ENCODE data around the gene ECT2L.

The ECT2L gene

GRCh38 chr6:138795809-138796603 is at the start of gene ECT2L:
Gene ECT2L (plus strand): TSS chr6:138796087. CDS start chr6:138813275, 17,188 bp downstream.
- no peak for DNase-seq

- DNase-seq = no peak
These were observed 43.9 kb upstream of the ECT2L start for GRCh38 chr6:138752017-138752416.

- DNase-seq = no peak
These were observed 38.8 kb upstream of the ECT2L start for GRCh38 chr6:138757136-138757535.

GRCh38 chr6:138765896-138766655 is 29.8 kb upstream of the ECT2L start:
- DNase-seq = peak in 1 of 2 donors; percentile 7

GRCh38 chr6:138769102-138769676 is 26.7 kb upstream of the ECT2L start:
- DNase-seq = peak in 1 of 2 donors; percentile 49

- DNase-seq = no peak
These were observed 23.2 kb upstream of the ECT2L start for GRCh38 chr6:138772596-138773176.

- DNase-seq = peak; percentile 91 to 97
These were observed 22.5 kb upstream of the ECT2L start, which contains the start of gene CCDC28A for GRCh38 chr6:138773177-138774091. Gene CCDC28A (plus strand): TSS chr6:138773769. CDS start chr6:138776121, 2,352 bp downstream.

- no peak for DNase-seq
These were observed 21.5 kb upstream of the ECT2L start for GRCh38 chr6:138774370-138774769.

GRCh38 chr6:138776659-138777058 is 19.2 kb upstream of the ECT2L start:
- DNase-seq = no peak

GRCh38 chr6:138778331-138778730 is 17.6 kb upstream of the ECT2L start:
- no peak for DNase-seq

- no peak for DNase-seq
These were observed 13.6 kb upstream of the ECT2L start for GRCh38 chr6:138782243-138782642.

GRCh38 chr6:138785079-138785478 is 10.8 kb upstream of the ECT2L start:
- no peak for DNase-seq

- no peak for DNase-seq
These were observed 9.9 kb upstream of the ECT2L start for GRCh38 chr6:138785980-138786379.

- DNase-seq = no peak
These were observed 8.7 kb upstream of the ECT2L start for GRCh38 chr6:138787138-138787537.

GRCh38 chr6:138796771-138797170 is 884 bp downstream of the ECT2L start:
- no peak for DNase-seq

GRCh38 chr6:138797806-138798446 is 2.0 kb downstream of the ECT2L start:
- DNase-seq = no peak

GRCh38 chr6:138800377-138801150 is 4.7 kb downstream of the ECT2L start:
- DNase-seq = no peak

- DNase-seq = no peak
These were observed 7.4 kb downstream of the ECT2L start for GRCh38 chr6:138803331-138803730.

GRCh38 chr6:138803861-138804260 is 8.0 kb downstream of the ECT2L start:
- no peak for DNase-seq

- no peak for DNase-seq
These were observed 9.3 kb downstream of the ECT2L start for GRCh38 chr6:138805016-138805765.
